NCI-H128 (cell line): ENCODE data around the gene FEZ2.

Source experiments
- DNase-seq: peaks from one replicate; lab custom pipeline; 2025; ENCODE audit not compliant: unreplicated experiment; lab: John Stamatoyannopoulos, UW

Gene FEZ2

DNA sequence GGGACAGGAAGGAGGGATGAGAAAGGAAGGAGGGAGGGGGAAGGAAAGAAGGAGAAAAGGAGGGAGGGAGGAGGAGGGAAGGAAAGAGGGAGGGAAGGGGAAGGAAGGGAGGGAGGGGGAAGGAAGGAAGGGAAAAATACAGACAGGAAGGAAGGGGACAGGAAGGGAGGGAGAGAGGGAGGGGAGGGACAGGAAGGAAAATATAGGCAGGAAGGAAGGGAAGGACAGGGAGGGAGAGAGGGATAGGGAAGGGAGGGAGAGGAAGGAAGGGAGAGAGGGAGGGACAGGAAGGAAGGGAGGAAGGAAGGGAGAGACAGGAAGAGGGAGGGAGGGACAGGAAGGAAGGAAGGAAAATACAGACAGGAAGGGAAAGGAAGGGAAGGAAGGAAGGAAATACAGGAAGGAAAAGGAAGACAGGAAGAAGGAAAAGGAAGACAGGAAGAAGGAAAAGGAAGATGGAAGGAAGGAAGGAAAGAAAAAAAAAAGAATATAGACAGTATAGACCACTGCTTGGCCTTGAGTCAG lies 63.6 kb downstream of the FEZ2 start:
- no peak for DNase-seq

DNA sequence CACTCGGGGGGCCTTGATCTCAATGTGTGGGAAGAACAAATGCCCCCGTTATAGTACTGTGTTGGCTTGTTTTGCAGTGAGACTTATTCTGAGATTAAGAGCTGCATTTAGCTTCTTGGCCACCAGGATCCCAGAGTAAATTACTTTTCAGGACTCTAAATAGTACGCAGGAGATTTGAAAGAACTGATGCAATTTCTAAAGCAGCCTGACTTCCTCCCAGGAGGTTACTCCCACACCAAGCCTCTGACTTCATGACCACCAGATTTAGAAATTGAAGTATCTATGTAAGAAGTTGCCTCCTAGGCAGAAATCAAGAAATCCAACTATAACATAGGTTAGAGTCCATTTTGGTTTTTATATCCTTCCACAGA lies 67.0 kb downstream of the FEZ2 start:
- DNase-seq: no peak

DNA sequence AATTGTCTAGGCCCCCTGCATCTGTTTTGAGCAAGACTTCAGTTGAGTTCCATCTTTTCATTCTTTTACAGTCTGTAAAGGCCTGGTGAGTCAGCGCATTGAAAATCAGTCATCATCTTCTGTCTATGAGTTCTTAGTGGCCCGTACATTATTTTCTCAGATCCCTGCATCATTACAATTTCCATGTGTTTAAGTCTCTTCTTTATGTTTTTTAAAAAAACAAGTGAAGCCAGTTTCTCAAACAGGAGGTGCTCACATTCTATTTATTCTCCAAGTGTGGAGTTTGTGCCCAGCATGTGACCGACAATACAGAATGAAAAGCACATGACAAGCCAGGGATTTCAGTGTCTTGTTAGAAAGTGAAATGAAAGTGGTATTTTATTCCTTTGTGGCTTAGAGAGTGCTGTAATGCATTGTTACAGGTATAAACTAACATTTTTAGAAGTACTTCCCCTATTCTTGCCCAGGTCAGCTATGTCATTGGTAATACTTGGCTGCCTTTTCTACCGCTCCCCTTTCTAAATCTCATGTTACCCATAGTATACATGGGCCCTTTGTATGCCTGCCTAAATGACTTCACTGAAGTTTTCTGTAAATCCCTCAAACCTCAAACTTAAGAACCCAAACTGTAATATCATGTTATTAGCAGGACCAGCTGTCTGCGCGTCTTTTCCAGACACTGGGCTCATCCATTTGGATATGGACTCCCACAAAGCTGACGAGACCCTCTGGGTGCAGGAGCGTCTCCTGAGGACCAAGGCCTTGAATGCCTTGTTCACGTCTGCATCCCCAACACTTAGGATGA lies 67.6 kb downstream of the FEZ2 start:
- DNase-seq: no peak

DNA sequence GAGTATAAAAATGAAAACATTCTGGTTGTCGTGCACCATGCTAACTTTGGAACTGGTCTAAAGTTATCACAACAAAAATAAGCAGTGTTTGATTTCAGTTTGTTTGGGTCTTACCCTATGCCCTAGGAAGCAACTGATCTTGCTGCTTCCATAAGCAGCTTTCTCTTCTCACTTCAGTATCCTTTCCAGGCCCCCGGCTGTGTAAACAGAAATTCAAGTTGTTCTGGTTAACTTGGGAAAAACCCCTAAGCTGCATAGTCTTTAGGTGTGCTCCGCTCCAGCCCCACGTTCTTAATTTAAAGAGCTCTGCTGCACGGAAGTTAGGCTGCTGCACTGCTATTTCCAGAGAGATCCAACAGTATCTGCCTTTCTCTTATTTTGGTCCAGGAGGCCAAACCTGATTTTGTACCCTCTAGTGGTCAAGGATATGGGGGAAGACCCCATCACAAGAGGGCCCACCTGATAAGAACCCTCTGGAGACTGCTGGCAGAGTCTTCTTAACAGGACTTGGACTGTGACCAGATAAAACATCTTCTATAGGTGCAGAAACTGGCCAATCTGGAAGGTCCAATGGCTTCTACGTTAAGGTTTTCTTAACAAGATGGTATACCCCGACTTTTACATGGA lies 69.1 kb downstream of the FEZ2 start:
- no peak for DNase-seq

DNA sequence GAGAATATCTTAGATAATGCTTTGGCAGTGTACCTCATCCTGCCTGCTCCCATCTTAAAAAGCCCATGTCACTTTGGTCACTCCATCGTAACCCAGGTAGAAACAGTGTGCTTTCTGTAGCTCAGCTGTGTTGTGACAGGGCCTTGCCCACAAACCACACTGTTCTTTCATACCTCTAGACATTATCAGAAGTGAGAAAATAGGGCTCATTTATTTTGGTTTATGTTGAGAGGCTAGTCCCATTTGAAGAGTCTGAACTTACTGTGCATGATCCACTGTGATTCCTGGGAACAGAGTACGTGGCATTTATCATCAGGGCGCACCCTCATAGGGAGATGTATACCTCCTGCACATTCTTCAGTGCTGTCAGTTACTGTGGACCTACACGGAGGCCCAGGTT lies 69.7 kb downstream of the FEZ2 start:
- no peak for DNase-seq

DNA sequence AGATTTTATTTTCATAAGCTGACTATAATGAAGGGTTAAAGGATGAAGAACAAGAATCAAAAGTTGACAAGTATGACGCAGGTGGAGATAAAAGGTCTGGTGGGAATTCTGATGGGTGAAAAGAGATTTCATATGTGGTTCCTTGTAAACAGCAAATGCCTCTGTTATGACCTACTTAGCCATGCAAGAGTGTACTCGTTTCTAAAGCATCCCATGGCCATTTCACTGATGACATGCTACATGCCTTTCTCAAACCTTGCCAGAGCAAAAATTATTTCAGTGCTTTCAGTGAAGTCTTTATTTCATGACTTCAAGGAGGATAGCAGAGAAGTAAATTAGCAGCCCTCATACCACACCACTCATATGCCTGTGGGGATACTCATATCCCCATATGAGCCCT lies 71.7 kb downstream of the FEZ2 start:
- no peak for DNase-seq

DNA sequence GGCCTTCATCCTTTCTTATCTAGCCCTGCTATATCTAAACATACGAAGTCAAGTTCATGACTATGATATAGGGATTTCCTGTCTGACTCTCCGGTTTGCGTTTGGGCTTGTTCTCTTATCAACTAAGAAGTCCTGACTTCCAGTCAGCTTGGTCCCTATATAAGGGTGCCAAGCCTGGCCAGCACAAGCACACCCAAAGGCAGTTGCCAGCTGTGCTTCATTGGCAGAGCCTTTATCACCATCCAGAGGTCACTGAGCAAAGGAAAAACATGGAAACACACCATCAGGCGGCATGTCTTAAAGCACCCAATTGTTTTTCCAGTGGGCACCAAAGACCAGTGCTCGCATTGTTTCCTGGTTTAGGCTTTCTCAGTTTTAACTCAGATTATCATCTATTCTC lies 72.7 kb downstream of the FEZ2 start:
- no peak for DNase-seq

DNA sequence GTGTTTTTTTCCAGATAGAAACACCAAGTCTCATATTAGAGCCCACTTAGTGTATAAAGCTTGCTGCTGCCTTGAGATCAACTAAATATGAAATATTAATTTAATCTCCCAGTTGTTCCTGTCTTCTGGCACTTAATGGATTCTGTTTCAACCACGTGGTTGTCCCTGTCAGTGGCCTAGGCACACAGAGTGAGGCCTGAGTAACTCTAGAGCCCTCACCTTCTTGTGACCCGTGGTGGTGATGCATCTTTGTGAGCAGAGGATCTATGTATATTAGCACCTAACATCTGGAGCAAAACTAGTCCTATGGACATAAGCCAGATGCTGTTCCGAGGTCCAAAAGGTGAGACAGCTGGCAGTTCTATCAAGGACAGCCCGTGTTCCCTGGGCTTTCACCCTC lies 74.8 kb downstream of the FEZ2 start:
- DNase-seq: no peak

DNA sequence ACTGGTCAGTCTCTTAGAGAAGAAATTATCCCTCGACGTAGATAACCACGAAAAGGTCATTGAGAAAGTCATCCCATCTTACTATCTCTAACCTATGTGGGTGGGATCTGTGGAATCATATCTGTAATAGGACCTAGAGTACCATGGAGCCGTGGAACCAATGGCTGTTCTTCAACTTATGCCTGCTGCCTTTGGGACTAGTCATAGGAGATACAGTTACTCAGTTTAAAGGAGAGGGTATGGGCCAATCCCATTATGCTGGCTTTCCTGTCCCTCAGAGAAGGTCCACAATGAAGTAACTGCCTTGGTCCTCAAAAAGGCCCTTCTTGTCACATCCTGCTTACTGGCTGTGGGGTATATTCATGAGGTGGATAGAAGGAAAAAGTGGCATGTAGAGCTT lies 77.5 kb downstream of the FEZ2 start:
- DNase-seq: no peak

DNA sequence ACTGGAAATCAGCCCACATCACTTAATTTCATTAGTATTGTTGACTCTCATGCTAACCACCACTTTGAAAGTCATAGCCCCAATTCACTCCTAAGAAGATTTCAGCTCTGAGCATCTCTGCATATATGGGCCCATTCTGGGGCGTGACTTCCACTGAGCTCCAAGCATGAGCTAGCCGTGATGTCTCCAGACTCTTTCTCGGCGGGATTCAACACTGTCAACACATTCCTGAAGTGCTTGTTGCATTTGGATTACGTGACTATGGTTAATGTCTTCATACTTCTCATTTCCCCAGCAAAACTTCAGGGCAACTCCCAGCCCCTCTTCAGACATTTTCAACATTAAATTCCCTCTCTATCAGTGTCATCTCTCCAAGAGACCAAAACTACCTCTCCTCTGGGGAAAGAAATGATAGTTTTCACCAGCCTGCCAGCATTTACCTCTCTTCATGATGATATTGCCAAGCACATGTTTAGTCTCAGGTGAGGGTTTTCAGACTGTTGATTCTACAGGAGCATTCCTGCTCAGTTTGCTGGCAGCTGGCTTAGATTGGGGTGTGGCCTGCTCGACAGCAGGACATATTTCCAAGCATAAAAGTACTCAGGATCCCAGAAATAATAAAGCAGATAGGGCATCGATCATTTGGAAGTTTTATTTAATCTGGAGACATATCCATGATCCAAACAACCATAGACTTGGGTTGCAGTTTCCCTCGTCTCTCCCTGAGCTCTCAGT lies 81.7 kb downstream of the FEZ2 start:
- no peak for DNase-seq

DNA sequence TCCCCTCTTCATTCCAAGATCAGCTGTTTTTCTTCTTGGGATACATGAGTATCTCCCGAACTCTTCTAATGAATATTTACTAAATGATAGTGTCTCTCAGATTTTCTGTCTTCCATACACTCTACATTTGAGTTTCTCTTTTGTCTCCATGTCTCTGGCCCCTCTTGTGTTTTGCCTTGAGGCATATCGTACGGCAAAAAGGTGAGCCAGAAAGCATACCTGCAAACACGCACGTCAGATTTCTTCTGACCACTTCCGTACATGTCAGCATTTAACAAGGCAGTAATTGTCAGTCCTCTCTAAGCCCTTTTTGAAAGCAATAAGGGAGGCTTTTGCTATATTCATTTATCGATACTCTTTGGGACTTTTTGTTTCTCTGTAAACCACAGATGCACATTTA lies 82.4 kb downstream of the FEZ2 start:
- DNase-seq: no peak

DNA sequence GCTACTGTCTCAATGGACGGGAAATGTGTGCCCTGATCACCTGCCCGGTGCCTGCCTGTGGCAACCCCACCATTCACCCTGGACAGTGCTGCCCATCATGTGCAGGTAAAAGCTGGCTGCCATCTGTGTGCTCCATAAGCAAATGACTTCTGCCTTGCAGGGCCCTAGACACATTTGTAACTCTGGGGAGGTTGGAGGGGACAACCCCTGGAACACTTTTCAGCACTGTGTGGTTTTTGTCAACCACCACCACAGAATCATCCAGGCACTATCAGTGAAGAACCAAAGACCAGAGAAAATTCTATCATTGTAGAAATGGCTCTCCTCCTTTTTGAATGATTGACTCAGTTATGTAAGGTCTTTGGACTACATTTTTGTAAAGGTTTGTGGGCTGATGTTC lies 84.3 kb downstream of the FEZ2 start:
- DNase-seq: no peak

DNA sequence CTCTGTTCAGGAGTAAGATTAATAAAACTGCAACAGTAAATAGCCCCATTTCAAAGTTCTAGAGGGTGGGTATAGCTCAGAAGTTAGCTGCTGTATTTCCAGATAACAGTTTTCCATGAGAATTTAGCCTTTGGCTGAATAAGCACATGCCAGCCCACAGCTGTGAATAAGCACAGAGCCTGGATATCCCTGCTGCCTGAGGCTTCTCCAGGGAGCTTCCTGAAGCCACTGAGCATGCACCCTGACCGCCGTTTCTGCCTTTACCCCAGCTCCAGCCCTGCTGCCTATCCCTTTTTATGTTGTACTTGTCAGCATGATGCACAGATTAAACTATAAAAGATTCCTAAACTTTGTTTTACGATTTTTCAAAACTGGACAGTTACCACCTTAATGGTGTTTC lies 85.3 kb downstream of the FEZ2 start:
- no peak for DNase-seq

DNA sequence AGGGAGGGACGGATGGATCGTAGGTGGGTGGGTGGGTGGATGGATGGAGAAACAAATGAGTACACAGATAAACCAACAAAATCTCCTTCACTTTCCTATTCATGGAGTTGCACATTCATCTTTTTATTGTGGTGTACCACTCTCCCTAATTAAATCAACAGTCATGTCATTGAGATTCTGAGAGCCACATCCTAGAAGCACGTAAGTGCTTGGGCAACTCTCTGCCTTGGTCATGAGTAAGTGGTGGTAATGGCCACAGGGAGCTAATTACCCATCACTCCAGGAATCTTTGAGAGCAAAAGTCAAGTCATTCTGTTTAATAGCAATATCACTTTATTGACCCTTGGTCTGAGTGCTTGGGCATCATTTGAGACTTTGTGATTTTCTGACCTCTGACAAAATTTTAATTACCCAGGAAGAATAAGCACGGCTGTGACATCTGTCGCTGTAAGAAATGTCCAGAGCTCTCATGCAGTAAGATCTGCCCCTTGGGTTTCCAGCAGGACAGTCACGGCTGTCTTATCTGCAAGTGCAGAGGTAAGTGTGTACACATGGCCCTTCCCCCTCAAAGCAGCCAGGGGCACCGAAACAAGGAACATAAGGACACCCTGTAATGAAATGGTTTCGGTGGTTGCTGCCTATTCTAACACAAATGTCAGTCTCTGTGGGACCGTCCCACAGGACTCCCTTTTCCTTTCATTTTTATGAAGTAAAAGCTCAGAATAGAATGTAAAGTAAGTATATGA lies 85.9 kb downstream of the FEZ2 start:
- DNase-seq: no peak

DNA sequence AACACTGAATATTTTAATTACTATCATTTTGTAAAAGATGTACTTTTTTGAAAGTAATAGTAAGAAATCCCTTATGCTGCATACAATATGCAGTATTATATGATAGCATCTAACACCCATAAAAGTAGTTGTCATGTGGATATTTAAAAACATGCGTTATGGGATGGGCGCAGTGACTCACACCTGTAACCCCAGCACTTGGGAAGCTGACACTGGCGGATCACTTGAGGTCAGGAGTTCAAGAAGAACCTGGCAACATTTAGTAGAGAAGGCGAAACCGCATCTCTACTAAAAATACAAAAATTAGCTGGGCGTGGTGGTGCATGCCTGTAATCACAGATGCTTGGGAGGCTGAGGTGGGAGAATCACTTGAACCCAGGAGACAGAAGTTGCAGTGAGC lies 88.9 kb downstream of the FEZ2 start:
- no peak for DNase-seq

DNA sequence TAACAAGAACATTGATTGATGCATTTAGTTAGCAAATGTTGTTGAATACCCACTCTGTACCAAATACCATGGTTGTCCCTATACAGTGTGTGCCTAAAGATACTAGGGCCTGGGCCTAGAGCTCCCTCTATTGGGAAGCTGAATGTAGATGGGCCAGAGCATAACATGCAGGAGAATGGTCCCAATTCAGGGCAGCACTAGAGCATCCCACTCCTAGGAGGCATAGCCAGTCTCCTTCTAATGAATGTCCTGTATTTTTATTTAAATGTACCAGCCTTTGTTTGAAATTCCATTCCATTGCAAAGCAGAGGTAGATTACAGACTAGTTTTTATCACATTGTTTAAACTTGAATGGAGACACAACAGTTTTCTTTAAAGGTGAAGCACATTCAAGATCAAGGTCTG lies 90.6 kb downstream of the FEZ2 start:
- DNase-seq: no peak
